ENCODE measurements around the gene IKZF2.
A peak's percentile ranks its signal among the peaks of the same experiment; 100 is the strongest.
"Not testable (repeated sequence)": the region's sequence is repeated elsewhere in the genome, so short reads cannot be mapped to it uniquely, and the experiment has no call there.

The IKZF2 gene

DNA sequence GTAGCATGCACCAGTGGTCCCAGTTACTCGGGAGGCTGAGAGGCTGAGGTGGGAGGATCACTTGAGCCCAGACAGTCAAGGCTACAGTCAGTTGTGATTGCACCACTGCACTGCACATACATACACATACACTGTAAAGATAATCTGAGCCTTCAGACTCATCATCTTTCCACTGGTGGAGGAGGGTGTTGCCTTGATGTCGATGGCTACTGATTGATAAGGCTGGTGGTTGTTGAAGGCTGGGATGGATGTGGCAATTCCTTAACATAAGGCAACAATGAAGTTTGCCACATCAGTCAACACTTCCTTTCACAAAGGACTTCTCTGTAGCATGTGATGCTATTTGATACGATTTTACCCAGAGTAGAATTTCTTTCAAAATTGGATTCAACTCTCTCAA, 118.8 kb downstream of the IKZF2 start:
- no peak for DNase-seq

DNA sequence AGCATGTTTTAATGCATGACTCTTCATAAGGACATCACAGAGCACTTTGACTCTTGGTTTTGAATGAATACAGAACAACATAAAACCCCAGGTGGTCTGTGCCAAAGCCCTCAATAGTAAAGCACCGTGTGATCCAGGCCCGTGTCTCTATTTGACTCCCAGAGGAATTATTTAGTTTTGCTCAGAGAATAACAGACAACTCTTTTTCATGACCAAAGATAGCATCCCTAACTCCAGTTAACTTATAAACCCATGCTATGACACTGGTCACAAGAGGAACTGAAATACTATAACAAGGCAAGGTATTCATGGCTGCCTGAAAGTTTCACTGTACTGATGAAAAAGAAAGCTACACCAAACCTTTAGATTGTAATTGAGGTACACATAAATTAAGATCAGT, 128.4 kb downstream of the IKZF2 start:
- no peak for DNase-seq

DNA sequence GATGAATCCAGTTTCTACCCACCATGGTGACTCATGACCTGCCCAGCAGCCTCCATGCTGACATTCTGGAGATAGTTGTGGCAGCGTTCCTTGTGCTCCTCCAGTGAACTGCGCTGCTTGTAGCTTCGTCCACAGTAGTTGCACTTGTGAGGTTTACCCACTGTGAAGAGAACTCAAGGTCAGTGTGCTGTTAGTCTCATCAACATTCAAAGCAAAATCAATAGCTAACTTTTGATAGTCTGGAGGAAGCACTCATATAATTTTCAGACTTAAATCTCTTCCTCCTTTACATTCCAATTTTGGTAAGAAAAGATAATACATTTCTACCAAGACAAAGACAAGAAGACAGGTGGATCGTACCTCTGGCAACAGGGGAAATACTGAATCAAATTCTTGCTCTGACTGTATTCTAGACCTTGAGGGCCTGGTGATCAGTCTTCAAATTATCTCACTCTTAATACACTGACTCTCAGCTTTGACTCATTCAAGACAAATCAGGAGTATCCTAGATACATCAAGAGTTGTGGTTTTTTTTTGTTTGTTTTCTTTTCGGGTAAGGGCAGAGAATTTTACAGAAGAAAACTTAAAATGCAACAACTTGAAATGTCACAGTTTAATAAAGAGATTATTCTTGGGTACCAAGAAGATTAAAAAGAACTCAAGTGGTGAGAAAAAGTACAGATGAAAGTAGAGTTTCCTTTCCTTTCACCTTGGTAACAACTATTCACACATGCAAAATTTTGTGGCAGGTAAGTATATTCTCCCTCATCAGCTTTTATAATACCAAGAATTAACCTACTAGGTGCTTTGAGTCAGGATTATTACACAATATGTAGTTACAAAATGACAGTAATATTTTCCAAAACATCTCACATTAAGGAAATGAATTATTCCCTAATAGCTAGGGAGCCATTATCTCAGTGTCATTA, 129.2 kb downstream of the IKZF2 start:
- DNase-seq = peak; percentile 36

DNA sequence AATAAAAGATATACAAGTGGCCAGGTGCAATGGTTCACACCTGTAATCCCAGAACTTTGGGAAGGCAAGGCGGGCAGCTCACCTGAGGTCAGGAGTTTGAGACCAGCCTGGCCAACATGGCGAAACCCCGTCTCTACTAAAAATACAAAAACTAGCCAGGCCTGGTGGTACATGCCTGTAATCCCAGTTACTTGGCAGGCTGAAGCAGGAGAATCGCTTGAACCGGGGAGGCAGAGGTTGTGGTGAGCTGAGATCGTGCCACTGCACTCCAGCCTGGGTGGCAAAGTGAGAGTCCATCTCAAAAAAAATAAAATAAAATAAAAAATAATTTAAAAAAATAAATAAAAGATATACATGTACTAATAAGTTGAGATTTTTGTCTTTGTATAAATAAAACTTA, 130.5 kb downstream of the IKZF2 start:
- not testable (repeated sequence) for DNase-seq

DNA sequence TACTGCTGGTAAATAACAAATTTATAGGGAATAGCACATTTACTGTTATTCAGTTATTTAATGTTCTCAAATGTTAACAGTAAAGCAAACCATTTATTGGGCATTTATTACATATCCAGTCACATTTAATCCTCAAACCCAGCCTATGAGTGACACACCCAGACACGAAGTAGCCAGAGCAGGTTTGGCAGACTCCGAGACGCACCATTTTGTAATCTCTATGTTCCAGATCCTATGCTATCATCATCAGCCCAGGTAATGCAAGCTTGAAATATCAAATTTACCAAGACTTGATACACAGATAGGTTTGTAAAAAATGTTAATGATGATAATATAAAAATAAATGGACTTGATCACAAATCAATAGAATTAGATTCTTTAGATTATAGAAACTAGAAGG, 131.1 kb downstream of the IKZF2 start:
- DNase-seq = no peak

DNA sequence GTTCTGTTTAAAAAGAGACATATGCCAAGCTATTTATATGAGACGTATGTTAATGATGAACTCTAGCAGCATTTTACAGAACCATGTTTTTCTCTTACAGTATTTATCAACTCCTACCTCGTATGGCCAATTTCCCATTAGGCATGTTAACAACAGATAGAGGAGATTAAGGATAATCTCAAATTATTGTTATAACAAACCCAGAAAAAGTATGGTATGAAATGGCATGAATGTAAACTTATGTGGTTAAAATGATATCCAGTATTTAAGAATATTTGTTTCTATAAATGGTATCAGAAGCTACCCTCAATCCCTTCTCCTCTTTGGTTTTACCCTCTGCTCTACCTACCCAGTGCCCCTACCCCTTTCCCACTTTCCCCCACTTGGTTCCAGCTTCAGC, 132.0 kb downstream of the IKZF2 start:
- DNase-seq = no peak

DNA sequence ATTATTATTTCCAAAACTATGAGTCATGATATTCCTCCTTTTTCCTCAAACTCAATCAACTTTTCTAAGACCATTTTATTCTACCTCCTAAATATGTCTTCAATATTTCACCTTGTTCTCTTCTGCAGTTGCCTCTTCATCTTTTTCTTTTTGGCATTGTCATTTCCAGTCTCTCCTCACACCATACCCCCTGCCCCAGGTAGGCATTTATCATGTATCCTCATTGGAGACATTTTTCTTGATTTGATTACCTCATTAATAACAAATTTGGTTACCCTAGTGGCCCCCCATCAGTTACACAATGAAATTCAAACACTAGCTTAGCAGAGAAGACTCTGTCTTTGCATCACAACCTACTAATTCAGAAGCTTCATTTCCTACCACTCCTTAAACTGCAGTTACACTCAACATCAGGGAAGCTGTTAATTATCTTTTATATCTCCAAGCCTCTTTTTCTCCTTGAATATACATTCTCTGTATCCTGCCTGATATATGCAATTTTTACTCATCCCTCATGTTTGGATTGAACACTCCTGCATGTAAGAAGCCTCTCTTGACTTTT, 133.0 kb downstream of the IKZF2 start:
- DNase-seq = no peak

DNA sequence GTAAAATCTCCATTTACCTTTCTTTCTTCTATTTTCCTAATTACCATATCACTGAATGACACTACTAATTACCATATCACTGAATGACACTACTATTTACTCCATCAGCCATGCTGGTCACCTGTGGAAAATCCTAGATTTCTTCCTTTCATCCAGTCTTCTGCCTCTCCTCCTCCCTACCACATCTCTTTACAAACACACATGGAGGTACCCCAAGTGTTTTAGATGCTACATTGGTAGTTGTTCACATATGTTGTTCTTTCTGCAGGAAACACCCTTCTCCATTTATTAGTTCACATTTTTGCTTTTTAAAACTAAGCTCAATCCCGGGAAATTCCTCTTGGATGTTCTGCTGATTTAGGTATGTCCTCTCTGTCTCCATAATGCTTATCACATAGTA, 134.0 kb downstream of the IKZF2 start:
- no peak for DNase-seq

DNA sequence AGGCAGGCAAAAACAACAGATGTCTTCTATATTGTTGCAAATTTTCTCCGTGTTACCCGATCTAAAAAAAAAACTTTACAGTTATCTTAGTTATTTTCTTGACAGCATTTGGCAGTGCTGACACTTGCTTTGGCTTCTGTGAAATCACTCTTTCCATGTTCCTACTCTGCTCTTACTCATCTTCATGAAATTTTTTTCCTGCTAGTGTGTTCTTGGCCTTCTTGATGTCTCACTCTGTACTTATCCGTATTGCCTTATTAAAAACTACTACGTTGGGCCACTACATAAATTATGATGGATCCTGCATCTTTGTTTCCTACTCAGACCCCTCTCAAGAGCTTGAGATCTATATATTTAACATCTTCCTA, 134.4 kb downstream of the IKZF2 start:
- no peak for DNase-seq

DNA sequence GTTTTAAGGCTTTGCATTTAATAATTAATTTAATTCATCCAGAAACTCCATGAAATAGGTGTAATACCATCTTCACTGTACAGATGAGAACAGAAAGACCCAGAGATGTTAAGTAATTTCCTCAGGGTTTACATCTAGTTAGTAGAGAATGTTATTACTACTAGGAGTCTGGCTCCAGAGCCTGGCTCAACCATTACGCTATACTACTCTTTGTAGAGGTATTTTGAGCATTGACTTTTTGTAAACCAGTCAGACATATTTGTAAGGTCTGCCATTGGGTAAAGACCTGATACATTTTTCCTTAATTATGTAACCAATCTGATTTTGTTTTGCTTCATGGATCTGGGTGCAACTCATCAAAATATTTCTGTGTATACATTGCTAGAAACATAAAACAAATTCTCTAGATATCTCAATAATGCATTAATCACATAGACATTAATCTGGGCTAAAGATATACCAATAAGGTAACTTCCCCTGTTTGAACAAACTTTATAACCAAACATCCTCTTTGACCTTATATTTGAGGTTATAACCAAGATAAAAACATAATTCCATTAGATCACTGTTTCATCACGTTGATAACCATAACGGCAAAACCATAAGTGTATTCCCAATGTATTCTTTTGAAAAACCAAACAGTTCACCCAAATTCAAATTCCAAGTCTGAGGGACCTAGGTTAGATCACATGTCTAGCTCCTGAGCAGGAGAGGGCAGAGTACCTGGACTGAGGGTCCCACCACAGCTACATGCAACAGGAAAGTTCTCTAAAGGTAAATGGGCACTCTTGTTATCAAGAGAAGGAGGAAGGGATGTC, 135.0 kb downstream of the IKZF2 start:
- no peak for DNase-seq

DNA sequence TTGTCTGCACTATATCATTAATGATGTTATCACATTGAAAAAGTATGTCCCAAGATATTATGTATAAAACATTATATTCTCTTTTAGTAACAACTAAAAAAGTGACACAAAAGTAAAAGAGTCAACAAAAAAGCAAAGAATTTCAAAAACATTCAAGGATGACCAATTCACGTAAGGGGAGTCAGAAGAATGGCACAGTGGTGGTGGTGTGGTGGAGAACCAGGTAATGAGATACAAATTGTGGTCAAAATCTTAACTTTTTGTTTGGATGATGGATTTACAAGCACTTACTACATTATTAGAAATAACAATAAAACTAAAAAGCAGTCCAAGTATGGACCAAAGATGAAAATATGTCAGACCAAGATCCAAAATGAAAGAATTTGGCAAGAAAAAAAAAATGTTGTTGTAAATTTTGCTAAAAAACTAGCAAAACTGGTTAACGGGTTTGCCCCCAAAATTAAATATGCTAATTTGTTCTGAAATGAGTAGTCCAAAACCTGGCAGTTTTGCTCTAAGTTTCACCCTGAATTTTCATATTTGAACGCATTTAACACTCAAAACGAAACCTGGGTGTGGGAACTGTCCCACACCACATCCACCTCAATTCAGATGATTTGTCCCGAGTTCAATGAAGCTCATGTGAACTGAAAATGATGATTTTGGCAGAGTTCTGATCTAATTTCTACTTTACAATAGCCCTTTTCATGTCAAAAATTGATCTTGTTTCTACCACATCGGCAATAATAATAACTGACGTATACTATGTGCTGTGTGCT, 135.8 kb downstream of the IKZF2 start:
- DNase-seq = peak; percentile 52

DNA sequence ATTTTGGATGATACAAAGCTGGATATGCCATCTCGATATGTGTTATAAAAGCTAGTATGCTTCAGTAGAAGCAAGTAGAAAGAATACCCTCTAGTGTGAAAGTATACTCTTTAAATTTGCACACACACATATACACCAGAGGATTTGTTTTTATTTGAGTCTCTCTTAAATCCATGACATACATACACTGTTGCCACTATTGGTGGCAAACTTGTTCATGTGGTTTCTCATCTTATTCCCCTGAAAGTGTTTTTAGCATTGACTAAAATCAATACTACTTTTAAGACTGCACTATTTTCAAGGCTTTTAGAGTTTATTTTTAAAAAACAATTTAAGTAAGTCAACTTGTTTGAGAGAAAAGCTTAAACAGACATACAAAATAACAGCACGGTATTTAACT, 137.4 kb downstream of the IKZF2 start:
- no peak for DNase-seq

DNA sequence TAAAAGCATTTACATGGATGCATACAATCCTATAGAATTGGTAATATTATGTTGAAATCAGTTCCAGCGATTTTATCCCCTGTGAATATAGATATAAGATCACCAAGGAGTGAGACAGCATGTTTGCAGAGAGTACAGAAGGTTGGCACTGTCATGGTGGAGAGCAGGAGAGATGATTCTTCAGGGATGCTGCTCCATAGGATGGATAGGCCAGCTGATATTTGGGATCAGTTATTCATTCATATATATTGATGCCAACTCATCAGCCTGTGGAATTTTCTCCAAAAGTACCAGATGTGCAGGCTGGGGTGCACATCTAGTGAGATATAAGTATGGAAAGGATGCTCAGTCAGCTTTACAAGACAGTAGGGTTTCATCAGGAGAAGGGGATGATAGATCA, 139.9 kb downstream of the IKZF2 start:
- DNase-seq = no peak

DNA sequence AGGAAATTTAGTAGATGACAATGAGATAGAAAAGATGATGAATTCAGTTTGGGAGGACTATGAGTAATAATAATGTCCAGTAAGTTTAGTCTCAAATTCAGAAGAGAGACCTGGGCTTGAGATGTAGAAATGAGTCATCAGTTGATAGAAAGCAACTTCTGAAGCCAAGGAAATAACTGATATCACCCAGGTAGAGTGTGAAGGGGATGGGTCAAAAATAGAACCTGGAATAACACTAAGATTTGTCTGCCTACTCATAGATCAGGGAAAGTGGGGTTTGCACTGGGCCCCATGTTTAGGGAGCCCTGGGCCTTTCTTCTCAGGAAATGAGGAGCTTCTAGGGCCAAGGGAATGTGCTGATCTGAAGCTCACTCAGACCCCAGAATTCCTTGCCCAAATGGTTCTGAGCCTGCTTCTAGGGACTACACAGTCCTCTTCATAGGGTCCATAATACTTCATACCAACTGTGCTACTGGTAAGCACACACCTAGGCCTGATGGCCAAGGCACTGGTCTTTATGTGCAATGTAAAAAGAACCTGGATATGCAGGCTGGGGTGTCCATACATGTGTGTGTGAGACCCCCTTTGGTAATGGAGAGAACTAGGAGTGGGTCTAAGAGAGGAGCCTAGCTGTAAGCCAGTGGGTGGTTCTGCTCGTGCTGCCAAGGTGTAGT, 141.2 kb downstream of the IKZF2 start:
- DNase-seq = no peak

DNA sequence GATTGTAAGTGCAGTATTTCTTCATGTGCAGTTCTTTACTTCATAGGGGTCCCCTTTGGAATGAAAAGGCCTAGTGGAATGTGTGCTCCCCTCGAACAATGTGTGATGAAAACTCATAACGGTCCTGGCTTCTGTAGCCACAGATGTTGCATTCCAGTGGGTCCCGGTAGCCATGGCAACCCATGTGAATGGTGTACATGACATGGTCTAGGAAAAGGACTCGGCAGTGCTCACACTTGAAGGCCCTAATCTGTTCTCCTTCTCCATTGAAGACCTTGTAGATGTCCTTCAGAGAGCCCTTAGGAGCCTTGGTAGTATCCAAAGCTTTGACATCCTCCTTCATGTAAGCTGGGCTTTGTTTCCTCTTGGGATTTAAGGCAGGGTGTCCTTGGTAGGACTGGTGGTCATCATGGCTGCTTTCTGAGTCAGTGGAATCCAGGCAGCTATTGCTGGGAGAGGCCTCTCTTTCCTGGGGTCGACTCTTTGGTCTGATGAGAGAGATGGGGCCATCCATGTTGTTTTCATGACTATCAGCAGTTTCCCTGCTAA, 144.0 kb downstream of the IKZF2 start:
- no peak for DNase-seq

DNA sequence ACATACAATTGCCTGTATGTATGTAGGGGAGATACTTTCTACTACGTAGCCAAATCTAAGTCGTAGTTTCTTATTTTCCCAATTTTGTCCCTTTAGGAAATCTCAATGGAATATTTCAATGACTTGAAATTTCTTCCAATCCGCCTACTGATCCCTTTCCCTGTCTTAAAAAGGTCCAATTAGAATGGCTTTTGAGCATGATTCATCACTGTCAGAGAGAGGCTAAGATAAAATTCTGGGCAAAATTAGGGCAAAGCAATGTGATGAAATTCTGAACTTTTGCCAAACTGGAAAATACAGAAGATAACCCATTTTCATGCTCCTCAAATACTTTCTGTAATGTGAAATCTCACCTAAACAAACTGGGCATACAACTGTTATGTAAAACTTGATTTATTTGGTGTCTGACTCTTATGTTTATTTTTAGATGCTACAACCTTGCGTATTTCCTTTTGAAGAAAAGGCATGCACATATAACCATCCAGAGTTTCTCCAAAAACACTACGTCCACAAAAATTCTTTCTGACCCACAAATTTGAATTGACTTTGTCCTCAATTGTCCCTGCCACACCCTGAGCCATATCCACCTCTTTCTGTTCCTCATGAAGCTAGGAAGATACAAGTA, 147.1 kb downstream of the IKZF2 start:
- DNase-seq = no peak

DNA sequence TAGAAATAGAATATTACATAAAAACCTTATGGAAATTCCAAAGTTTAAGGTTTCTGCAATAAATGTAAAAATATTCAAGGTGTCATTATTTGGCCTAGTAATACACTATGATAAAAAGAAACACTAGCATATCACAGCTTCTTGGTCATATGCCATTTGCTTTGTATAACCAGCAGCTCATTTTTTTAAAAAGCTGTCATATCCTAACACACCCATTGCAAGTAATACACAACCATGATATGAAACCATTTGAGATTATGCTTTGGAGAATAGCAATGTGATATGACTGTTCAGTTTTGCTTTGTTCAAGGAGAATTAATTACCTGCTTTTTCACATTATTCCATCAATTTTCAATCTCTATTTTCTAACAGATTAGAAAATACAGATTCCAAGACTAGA, 149.0 kb downstream of the IKZF2 start:
- DNase-seq = no peak

DNA sequence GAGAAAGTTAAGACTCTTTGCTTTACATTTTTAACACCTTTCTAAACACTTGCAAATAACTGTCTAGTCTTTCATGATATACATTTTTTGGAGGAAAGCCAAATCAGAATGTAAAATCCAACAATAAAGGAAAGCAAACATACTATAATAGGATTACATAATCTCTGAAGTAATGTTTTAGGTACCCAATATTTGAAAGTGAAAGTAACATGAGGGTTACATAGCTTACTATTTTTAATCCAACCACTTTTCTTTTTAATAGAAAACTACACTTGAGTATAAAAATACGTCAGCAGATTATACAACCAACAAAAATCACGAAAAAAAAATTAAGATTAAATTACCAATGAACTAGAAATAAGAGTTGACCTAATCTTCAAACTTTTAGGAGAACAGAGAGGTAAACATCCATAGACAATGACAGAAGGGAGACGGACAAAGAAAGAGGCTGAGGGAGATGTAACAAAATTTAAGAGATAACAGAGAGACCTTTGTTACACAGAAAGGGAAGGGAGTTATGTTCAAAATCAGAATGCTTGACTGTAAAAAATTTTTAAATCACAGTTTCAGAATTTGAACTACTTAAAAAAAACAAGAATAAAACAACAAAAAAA, 150.0 kb downstream of the IKZF2 start:
- DNase-seq = no peak

DNA sequence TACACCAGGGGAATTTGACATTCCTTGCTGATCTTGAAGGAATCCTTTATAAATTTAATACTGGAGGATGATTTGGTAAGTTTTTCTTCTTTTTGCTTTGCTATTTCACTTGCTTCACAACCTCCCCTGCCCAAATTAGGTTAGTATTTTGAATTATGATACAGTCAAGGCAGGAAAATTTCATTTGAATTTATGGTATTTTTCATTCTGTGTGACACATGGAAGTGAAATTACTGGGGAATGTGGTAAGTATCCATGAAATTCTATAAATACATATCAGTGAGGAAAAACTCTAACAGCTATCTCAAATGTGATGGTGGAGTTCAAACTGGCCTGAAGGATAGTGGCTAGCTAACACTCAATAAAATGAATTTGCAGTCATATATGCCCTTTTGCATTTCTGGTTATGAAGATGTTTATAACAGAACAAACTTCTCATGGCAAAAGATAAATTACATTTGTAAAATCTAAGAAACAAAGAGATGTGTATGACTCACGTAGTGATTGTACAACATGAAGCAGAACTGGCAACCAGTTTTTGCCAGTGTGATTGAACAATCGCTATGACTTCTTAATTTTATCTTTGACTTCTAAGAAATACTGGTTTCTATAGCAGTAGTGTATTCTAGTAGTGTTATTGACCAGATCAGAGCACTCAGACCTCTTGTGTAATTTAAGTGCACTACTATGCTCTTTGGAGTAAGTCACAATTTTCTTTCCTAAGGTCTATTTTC, 152.6 kb downstream of the IKZF2 start:
- no peak for DNase-seq

DNA sequence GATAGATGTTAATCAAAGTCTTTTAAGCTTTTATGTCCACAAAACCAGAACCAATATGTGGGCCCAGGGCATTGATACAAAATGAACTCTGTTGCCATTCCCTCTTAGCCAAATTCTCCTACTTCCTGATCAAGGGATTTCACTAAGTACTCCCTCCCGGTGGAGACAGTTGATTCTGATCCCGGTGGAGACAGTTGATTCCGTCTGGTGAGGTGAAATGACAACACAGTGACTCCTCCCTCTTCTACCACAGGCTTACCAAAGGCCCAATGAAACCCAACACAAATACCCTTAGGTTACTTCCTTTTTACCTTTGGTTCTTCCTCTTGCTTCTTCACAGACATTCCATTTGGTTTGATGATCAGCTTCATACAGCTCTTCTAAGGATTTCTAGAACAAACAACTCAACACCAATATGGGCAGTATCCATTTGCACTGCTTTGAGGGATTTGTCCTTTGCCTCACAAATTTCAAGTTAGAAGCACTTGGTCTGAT, 153.8 kb downstream of the IKZF2 start:
- no peak for DNase-seq

Measured in stimulated activated CD4-positive, alpha-beta T cell treated with anti-CD3 and anti-CD28 coated beads, Interleukin-15, amount 100 ng/mL, for 24 hours (primary cell).